Stimulated activated CD4-positive, alpha-beta T cell treated with anti-CD3 and anti-CD28 coated beads, Interleukin-12 subunit alpha, Interleukin-12 subunit beta, amount 100 ng/mL, for 24 hours (primary cell): ENCODE measurements around the gene NKX2-3.

ENCODE experiments used
- DNase-seq, 2 experiments: peaks; one replicate each; pipeline ENCODE4 v3.0.0-alpha.2; 2020; ENCODE audit warnings: low read depth in 2 of 2

NKX2-3 gene

GRCh38 chr10:99526861-99527504, 5.8 kb upstream of the NKX2-3 start:
- no peak for DNase-seq

- DNase-seq = no peak
Observed at GRCh38 chr10:99527526-99528493, 4.9 kb upstream of the NKX2-3 start.

GRCh38 chr10:99528494-99529441, 4.0 kb upstream of the NKX2-3 start:
- DNase-seq = no peak

GRCh38 chr10:99529591-99530107, 3.1 kb upstream of the NKX2-3 start:
- no peak for DNase-seq

GRCh38 chr10:99530108-99531025, 2.4 kb upstream of the NKX2-3 start:
- DNase-seq = no peak

GRCh38 chr10:99531026-99531695, 1.6 kb upstream of the NKX2-3 start:
- DNase-seq = no peak

- DNase-seq = no peak
Observed at GRCh38 chr10:99531696-99532593, 797 bp upstream of the NKX2-3 start.

- DNase-seq = no peak
Observed at GRCh38 chr10:99533496-99534449, 1.0 kb downstream of the NKX2-3 start.

- no peak for DNase-seq
Observed at GRCh38 chr10:99534450-99534938, 1.8 kb downstream of the NKX2-3 start.

- no peak for DNase-seq
Observed at GRCh38 chr10:99534939-99535763, 2.4 kb downstream of the NKX2-3 start.

GRCh38 chr10:99535764-99536337, 3.1 kb downstream of the NKX2-3 start:
- no peak for DNase-seq

- DNase-seq = no peak
Observed at GRCh38 chr10:99536338-99537085, 3.8 kb downstream of the NKX2-3 start.

GRCh38 chr10:99537086-99537988, 4.6 kb downstream of the NKX2-3 start:
- no peak for DNase-seq
